AG04449 (cell line): ENCODE results near the gene CREB3L2.
"Not testable (repeated sequence)": the region's sequence is repeated elsewhere in the genome, so short reads cannot be mapped to it uniquely, and the experiment has no call there.

Source experiments
- CTCF ChIA-PET: fragments of 350-600 bp; formaldehyde crosslinking; extraction: SDS; loops from one replicate; lab custom pipeline; 2021; ENCODE audit warnings: antibody characterized with exemption; lab: Yijun Ruan, JAX
- POLR2A ChIA-PET: fragments of 400-600, 350-600 bp; formaldehyde crosslinking; extraction: SDS; loops from one replicate; lab custom pipeline; 2020; ENCODE audit warnings: antibody characterized with exemption, inconsistent platforms; lab: Yijun Ruan, JAX
- DNase-seq: peaks from one replicate; pipeline ENCODE4 v3.0.0-alpha.2; 2010; ENCODE audit warnings: low read depth, low spot score
- H3K4me3 ChIP-seq: 2 replicates; pipeline ENCODE4 v1.5.1; 2011; ENCODE audit warnings: low read depth, mild to moderate bottlenecking, control low read depth, low read length
- CTCF ChIP-seq: IDR thresholded peaks from one replicate; pipeline ENCODE4 v1.5.1; 2011; ENCODE audit warnings: mild to moderate bottlenecking, moderate library complexity, low read length, control low read depth, inconsistent platforms; ENCODE audit not compliant: insufficient read depth; ENCODE audit errors: missing control alignments

Gene CREB3L2

GRCh38 chr7:138017992-138018391 lies 16.1 kb upstream of the CREB3L2 start:
- no peak overlapping the region for H3K4me3 ChIP-seq
- no peak for TF ChIP-seq CTCF
- DNase-seq: no peak
- ChIA-PET CTCF (interaction anchor here (1.0 to 7.9 kb wide), 4 partner anchors 9 to 362 kb away, joined by 3 to 50 read pairs (median 8); partner anchors contain the start of gene CREB3L2), POLR2A (no interaction called here)

- no peak for DNase-seq
- CTCF ChIA-PET: interaction anchor here (1.0 to 7.9 kb wide), 5 partner anchors 12 to 846 kb away, joined by 3 to 50 read pairs (median 4); partner anchors contain the start of gene CREB3L2
- POLR2A ChIA-PET: no interaction called here
These were observed 13.2 kb upstream of the CREB3L2 start for GRCh38 chr7:138015096-138015495.

GRCh38 chr7:138014686-138015085 lies 12.8 kb upstream of the CREB3L2 start:
- DNase-seq: no peak
- no peak for TF ChIP-seq CTCF
- CTCF ChIA-PET: interaction anchor here (1.0 to 7.9 kb wide), 4 partner anchors 11 to 845 kb away, joined by 3 to 50 read pairs (median 6); partner anchors contain the start of gene CREB3L2
- POLR2A ChIA-PET: no interaction called here
- no peak overlapping the region for H3K4me3 ChIP-seq

More at GRCh38 chr7:138015096-138015495, 13.2 kb upstream of the CREB3L2 start:
- TF ChIP-seq CTCF: no peak
- no peak overlapping the region for H3K4me3 ChIP-seq

GRCh38 chr7:138014201-138014600 lies 12.3 kb upstream of the CREB3L2 start:
- DNase-seq, POLR2A ChIA-PET, H3K4me3 ChIP-seq: not testable (repeated sequence)
- CTCF ChIA-PET: interaction anchor here (1.0 to 7.9 kb wide), 4 partner anchors 11 to 845 kb away, joined by 3 to 50 read pairs (median 7); partner anchors contain the start of gene CREB3L2

- POLR2A ChIA-PET: no interaction called here
- no peak for TF ChIP-seq CTCF
These were observed 7.4 kb upstream of the CREB3L2 start for GRCh38 chr7:138009350-138009653.

GRCh38 chr7:138008588-138009349 lies 6.9 kb upstream of the CREB3L2 start:
- ChIA-PET CTCF (interaction anchor here (0.6 to 18.5 kb wide), 34 partner anchors 8 to 730 kb away, joined by 3 to 831 read pairs (median 4); partner anchors contain the start of gene AKR1D1), POLR2A (interaction anchor here (0.7 kb wide), 1 partner anchor 116 kb away, joined by 3 read pairs; no protein-coding TSS in a partner anchor)
- DNase-seq: no peak
- TF ChIP-seq CTCF: peak; percentile 66
- no peak overlapping the region for H3K4me3 ChIP-seq

More at GRCh38 chr7:138009350-138009653, 7.4 kb upstream of the CREB3L2 start:
- H3K4me3 ChIP-seq: no peak overlapping the region
- CTCF ChIA-PET: interaction anchor here (0.6 to 18.5 kb wide), 33 partner anchors 7 to 729 kb away, joined by 3 to 831 read pairs (median 4); partner anchors contain the start of gene AKR1D1
- no peak for DNase-seq
